ENCODE measurements around the gene PJA1.

- no peak for TF ChIP-seq MAX (IDR thresholded peaks at IDR 0.05)
- no peak for TF ChIP-seq REST (IDR thresholded peaks at IDR 0.05; ENCODE audit: low read depth)
- TF ChIP-seq TEAD4 (IDR thresholded peaks at IDR 0.05) = no peak
- TF ChIP-seq TCF12 (IDR thresholded peaks at IDR 0.05; ENCODE audit: low read depth) = no peak
- no peak for TF ChIP-seq RAD21 (IDR thresholded peaks at IDR 0.05; ENCODE audit: low read depth)
- no peak for TF ChIP-seq NFIC (IDR thresholded peaks at IDR 0.05)
- no peak for TF ChIP-seq EP300 (IDR thresholded peaks at IDR 0.05; ENCODE audit: borderline replicate concordance)
- TF ChIP-seq YY1 (IDR thresholded peaks at IDR 0.05; ENCODE audit: low read depth) = no peak
- TF ChIP-seq CREB1 (IDR thresholded peaks at IDR 0.05; ENCODE audit: low read depth) = no peak
- no peak for TF ChIP-seq USF1 (IDR thresholded peaks at IDR 0.05)
Observed at GRCh38 chrX:69150281-69150960, 14.8 kb downstream of the PJA1 start.
